Mesendoderm (in vitro differentiated cells): Measurements from ENCODE around the gene ZFP14.
"Not testable (repeated sequence)": the region's sequence is repeated elsewhere in the genome, so short reads cannot be mapped to it uniquely, and the experiment has no call there.

Source experiments
- DNase-seq: peaks from one replicate; pipeline ENCODE4 v3.0.0; 2013
- H2AK5ac ChIP-seq: 2 replicates; pipeline ENCODE4 v1.6.1; 2013; ENCODE audit warnings: low read length, inconsistent platforms
- H2BK120ac ChIP-seq: 2 replicates; pipeline ENCODE4 v1.6.1; 2013; ENCODE audit warnings: low read depth, mild to moderate bottlenecking, low read length, moderate library complexity, mixed read lengths
- H2BK15ac ChIP-seq: replicated peaks from 2 replicates; pipeline ENCODE4 v1.6.1; 2013; ENCODE audit warnings: low read depth, mild to moderate bottlenecking, moderate library complexity
- H2BK5ac ChIP-seq: 2 replicates; pipeline ENCODE4 v1.6.1; 2013; ENCODE audit warnings: low read length, inconsistent platforms
- H3K18ac ChIP-seq: 2 replicates; pipeline ENCODE4 v1.6.1; 2013; ENCODE audit warnings: mild to moderate bottlenecking, low read length, mixed read lengths
- H3K23ac ChIP-seq: one replicate; pipeline ENCODE4 v1.6.1; 2013; ENCODE audit warnings: low read length
- H3K27ac ChIP-seq: 2 replicates; pipeline ENCODE4 v1.5.1; 2013; ENCODE audit warnings: low read depth, mild to moderate bottlenecking, inconsistent platforms, low read length, moderate library complexity
- H3K27me3 ChIP-seq: 2 replicates; pipeline ENCODE4 v1.6.1; 2013; ENCODE audit warnings: low read length, control low read depth, mild to moderate bottlenecking, inconsistent platforms; ENCODE audit not compliant: insufficient read depth, poor library complexity
- H3K36me3 ChIP-seq: 2 replicates; pipeline ENCODE4 v1.6.1; 2013; ENCODE audit warnings: low read length, inconsistent platforms; ENCODE audit not compliant: control insufficient read depth, insufficient read depth
- H3K4ac ChIP-seq: one replicate; pipeline ENCODE4 v1.6.1; 2013; ENCODE audit warnings: low read depth, mild to moderate bottlenecking, low read length, moderate library complexity
- H3K4me1 ChIP-seq: 2 replicates; pipeline ENCODE4 v1.6.1; 2013; ENCODE audit warnings: low read depth, low read length, inconsistent platforms; ENCODE audit not compliant: control insufficient read depth
- H3K4me2 ChIP-seq: 2 replicates; pipeline ENCODE4 v1.6.1; 2013; ENCODE audit warnings: low read length
- H3K4me3 ChIP-seq: 2 replicates; pipeline ENCODE4 v1.5.1; 2013; ENCODE audit warnings: mild to moderate bottlenecking, low read length
- H3K56ac ChIP-seq: one replicate; pipeline ENCODE4 v1.6.1; 2013; ENCODE audit warnings: low read length
- H3K79me1 ChIP-seq: 2 replicates; pipeline ENCODE4 v1.6.1; 2013; ENCODE audit warnings: low read length, inconsistent platforms
- H3K79me2 ChIP-seq: 2 replicates; pipeline ENCODE4 v1.6.1; 2013; ENCODE audit warnings: mild to moderate bottlenecking, low read length; ENCODE audit not compliant: control insufficient read depth, insufficient read depth
- H3K9ac ChIP-seq: 2 replicates; pipeline ENCODE4 v1.6.1; 2013; ENCODE audit warnings: low read length, inconsistent platforms
- H4K5ac ChIP-seq: one replicate; pipeline ENCODE4 v1.6.1; 2013; ENCODE audit warnings: low read length
- H4K8ac ChIP-seq: one replicate; pipeline ENCODE4 v1.6.1; 2013; ENCODE audit warnings: low read depth, mild to moderate bottlenecking, control low read depth, low read length, moderate library complexity
- WGBS: extraction: QIAGEN DNeasy Blood & Tissue Kit; methylation state at CpG from one replicate; pipeline ENCODE4 v1.1.7; 2013; ENCODE audit warnings: low lambda C conversion rate, missing lambda C conversion rate; ENCODE audit not compliant: insufficient coverage; ENCODE audit errors: extremely low coverage; 5-methylcytosine and 5-hydroxymethylcytosine counted together

The ZFP14 gene

DNA sequence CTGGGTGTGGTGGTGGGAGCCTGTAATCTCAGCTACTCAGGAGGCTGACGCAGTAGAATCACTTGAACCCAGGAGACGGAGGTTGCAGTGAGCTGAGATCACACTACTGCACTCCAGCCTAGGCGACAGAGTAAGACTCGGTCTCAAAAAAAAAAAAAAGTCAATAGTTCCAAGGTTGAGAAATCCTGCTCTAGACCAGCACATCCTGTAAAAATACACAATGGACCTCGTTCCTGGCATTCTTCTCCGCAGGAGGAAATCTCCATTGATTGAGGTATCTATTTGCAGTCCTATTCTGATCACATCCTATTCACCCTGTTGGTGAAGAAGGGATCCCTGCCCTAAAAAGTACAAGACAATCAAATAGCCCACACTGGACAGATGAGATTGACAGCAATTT is 15.2 kb downstream of the ZFP14 start:
- no peak overlapping the region for H4K8ac ChIP-seq
- H2BK120ac ChIP-seq, result no peak overlapping the region
- H3K4me3 ChIP-seq, result no peak overlapping the region
- no peak overlapping the region for H3K18ac ChIP-seq
- no peak overlapping the region for H3K4ac ChIP-seq
- no peak overlapping the region for H3K9ac ChIP-seq
- no peak overlapping the region for H3K27ac ChIP-seq
- H2AK5ac ChIP-seq, result no peak overlapping the region
- no peak overlapping the region for H2BK15ac ChIP-seq
- no peaks in the 10 kb centered on the region for H3K4me1 ChIP-seq
- peak; percentile 7 for DNase-seq
- no peak overlapping the region for H2BK5ac ChIP-seq
- H3K56ac ChIP-seq, result no peak overlapping the region
- H3K4me2 ChIP-seq, result no peak overlapping the region
- WGBS, result no CpG with 5 or more reads among the region's 6 CpGs
- no peaks in the 10 kb centered on the region for H3K36me3 ChIP-seq
- no peaks in the 10 kb centered on the region for H3K79me2 ChIP-seq
- H3K23ac ChIP-seq, result no peak overlapping the region
- no peaks in the 10 kb centered on the region for H3K79me1 ChIP-seq
- no peaks in the 10 kb centered on the region for H3K27me3 ChIP-seq
- no peak overlapping the region for H4K5ac ChIP-seq

DNA sequence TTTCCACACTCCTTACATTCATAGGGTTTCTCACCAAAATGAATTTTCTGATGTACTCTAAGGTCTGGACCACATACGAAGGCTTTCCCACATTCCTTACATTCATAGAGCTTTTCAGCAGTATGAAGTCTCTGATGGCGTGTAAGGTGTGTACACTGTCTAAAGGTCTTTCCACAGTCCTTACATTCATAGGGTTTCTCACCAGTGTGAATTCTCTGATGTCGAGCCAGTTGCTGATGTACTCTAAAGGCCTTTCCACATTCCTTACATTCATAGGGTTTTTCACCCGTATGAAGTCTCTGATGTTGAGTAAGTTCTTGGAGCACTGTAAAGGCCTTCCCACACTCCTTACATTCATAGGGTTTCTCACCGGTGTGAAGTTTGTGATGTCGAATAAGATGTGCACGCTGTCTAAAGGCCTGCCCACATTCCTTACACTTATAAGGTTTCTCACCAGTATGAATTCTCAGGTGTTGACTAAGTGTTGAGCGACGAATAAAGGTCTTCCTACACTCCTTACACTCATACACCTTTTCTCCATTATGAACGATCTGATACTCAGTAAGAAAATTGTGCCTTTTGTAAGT is 38.1 kb downstream of the ZFP14 start:
- Histone ChIP-seq H4K5ac (no peak overlapping the region), H3K79me1 (no peaks in the 10 kb centered on the region), H3K56ac (no peak overlapping the region), H3K23ac (no peak overlapping the region), H2BK15ac (no peak overlapping the region), H3K18ac (no peak overlapping the region), H3K36me3 (no peaks in the 10 kb centered on the region), H4K8ac (no peak overlapping the region), H3K4ac (no peak overlapping the region), H3K4me1 (no peaks in the 10 kb centered on the region), H3K4me3 (no peak overlapping the region), H2BK5ac (no peak overlapping the region), H2BK120ac (no peak overlapping the region), H3K9ac (no peak overlapping the region), H3K27ac (no peak overlapping the region), H3K79me2 (no peaks in the 10 kb centered on the region), H3K4me2 (no peak overlapping the region), H2AK5ac (no peak overlapping the region), H3K27me3 (no peaks in the 10 kb centered on the region)
- no peak for DNase-seq
- no CpG with 5 or more reads among the region's 10 CpGs for WGBS

DNA sequence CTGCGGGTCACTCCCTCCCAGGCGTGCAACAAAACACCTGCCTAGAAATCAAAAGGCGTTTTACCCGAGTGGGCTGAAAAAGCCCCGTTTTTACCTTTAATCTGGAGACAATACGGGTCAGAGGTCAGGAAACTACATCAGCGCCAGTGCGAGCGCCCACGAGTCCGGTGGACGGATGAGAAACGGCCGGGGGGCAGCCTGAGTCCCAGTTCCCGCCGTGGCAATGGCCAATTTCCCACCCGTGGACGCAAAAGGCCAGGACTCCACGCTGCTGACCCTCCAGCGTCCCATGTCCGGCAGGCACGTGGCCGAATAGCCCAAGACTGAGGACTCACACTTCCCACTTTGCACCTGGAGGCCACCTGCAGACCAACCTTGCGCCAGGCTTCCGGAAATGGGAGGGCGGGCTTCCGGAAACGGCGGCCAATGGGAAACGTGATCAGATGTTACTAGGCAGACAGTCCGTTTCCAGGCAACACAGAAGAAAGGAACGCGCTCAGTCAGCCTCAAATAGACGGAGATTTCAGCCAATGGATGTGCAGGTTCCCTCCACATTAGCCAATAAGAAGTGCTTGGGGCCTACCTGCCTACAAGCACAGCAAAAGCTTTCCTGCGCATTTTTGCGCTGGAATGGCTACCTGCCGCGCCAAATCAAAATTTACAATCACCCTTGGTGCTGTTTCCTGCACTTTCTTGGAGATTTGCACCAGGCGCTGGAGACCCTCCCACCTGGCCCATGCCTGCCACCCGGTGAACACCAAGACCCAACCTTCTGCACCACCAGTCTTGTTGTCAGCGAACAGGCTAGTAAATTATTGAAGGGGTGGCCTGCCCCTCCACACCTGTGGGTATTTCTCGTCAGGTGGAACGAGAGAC is 47.4 kb downstream of the ZFP14 start:
- Histone ChIP-seq H3K4me2 (peak overlapping the region; percentile 92), H3K79me2 (peaks cover 48% of the 10 kb centered on the region), H3K9ac (peak overlapping the region; percentile 98), H3K23ac (peak overlapping the region; percentile 76), H3K56ac (peak overlapping the region; percentile 99), H3K27ac (peak overlapping the region; percentile 51), H4K8ac (peak overlapping the region; percentile 2), H4K5ac (no peak overlapping the region), H2BK15ac (no peak overlapping the region), H2BK120ac (no peak overlapping the region), H2AK5ac (no peak overlapping the region), H3K27me3 (no peaks in the 10 kb centered on the region), H3K79me1 (peaks cover 9% of the 10 kb centered on the region), H3K36me3 (peaks cover 6% of the 10 kb centered on the region), H3K18ac (peak overlapping the region; percentile 75), H3K4me1 (no peaks in the 10 kb centered on the region), H3K4ac (peak overlapping the region; percentile 97), H3K4me3 (peak overlapping the region; percentile 94), H2BK5ac (peak overlapping the region; percentile 80)
- DNase-seq, result peak; percentile 100
- no CpG with 5 or more reads among the region's 43 CpGs for WGBS

DNA sequence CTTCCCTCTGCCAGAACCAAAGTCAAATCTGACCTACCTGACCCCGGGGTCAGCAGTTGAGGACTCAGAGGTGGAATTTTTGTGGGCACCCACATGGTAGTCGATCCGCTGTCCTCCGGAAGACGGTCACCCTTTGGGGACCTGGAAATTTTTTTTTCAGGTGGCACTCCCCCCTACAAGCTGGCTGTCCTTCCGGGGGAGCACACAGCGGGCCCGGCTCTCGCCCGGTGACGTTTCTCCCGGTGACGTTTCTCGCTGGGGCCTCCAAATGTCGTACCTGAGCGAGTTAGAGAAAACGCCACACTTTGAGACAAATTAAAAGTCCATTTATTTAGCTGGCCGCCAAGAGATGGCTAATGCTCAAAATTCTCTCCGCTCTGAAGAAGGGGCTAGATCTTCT is 48.8 kb downstream of the ZFP14 start:
- no peak overlapping the region for H3K18ac ChIP-seq
- H3K4me3 ChIP-seq, result peak overlapping the region; percentile 48
- no peak overlapping the region for H4K5ac ChIP-seq
- H3K9ac ChIP-seq, result peak overlapping the region; percentile 98
- peaks cover 49% of the 10 kb centered on the region for H3K79me2 ChIP-seq
- H3K4ac ChIP-seq, result no peak overlapping the region
- DNase-seq, result no peak
- H3K4me1 ChIP-seq, result no peaks in the 10 kb centered on the region
- no peak overlapping the region for H2BK120ac ChIP-seq
- no peak overlapping the region for H3K27ac ChIP-seq
- WGBS, result no CpG with 5 or more reads among the region's 19 CpGs
- H3K79me1 ChIP-seq, result peaks cover 10% of the 10 kb centered on the region
- no peak overlapping the region for H3K23ac ChIP-seq
- H3K4me2 ChIP-seq, result peak overlapping the region; percentile 62
- H4K8ac ChIP-seq, result no peak overlapping the region
- peak overlapping the region; percentile 80 for H3K56ac ChIP-seq
- no peaks in the 10 kb centered on the region for H3K27me3 ChIP-seq
- no peak overlapping the region for H2AK5ac ChIP-seq
- peaks cover 12% of the 10 kb centered on the region for H3K36me3 ChIP-seq
- H2BK15ac ChIP-seq, result no peak overlapping the region
- H2BK5ac ChIP-seq, result no peak overlapping the region

DNA sequence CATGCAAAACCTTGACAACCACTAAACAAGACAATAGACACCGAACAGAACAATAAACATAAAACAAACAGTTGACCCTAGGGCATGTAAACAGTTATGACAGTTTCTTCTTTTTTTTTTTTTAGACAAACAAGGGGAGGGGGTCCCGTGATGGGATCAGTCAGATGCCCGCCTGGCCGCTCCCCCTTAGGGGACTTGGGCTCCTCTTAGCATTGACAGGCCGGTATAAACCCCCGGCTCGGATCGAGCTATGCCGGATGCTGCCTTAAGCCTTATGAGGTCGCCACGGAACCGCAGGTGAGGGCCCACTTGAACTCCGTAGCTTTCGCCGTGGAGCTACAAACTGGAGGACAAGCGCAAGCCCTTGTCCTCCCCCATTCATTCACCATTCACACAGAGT is 49.5 kb downstream of the ZFP14 start:
- H3K4me1 ChIP-seq, H2BK15ac ChIP-seq, H3K4me2 ChIP-seq, H3K9ac ChIP-seq, H3K27ac ChIP-seq, H3K18ac ChIP-seq, H2BK120ac ChIP-seq, H3K56ac ChIP-seq, H3K4me3 ChIP-seq, H3K4ac ChIP-seq, DNase-seq, H2AK5ac ChIP-seq, H4K8ac ChIP-seq, H2BK5ac ChIP-seq, H4K5ac ChIP-seq, H3K27me3 ChIP-seq, H3K23ac ChIP-seq: not testable (repeated sequence)
- WGBS, result no CpG with 5 or more reads among the region's 16 CpGs
- H3K79me2 ChIP-seq, result peaks cover 49% of the 10 kb centered on the region
- peaks cover 12% of the 10 kb centered on the region for H3K36me3 ChIP-seq
- peaks cover 10% of the 10 kb centered on the region for H3K79me1 ChIP-seq
